H1 (cell line): Measurements from ENCODE around the gene SCGB1A1. TPM values are rescaled to one million over a fixed set of nuclear protein-coding genes. Genes with fewer than 3 reads are reported as not detected.

Experiments used
- EP300 ChIP-seq, 2 experiments: IDR thresholded peaks; 1 replicate in 1 of 2; 2 replicates in 1 of 2; pipeline ENCODE4 v1.6.1; 2011 to 2012; ENCODE audit warnings: low read depth in 2 of 2, low read length in 2 of 2, mild to moderate bottlenecking in 2 of 2, borderline replicate concordance in 1 of 2, inconsistent platforms in 1 of 2, moderate library complexity in 1 of 2
- GTF2F1 ChIP-seq: IDR thresholded peaks from 2 replicates; pipeline ENCODE4 v1.6.1; 2012; ENCODE audit warnings: low read depth, low read length, improper control_type of control experiment, borderline replicate concordance
- JUND ChIP-seq: IDR thresholded peaks from 2 replicates; pipeline ENCODE4 v1.6.1; 2011; ENCODE audit warnings: mild to moderate bottlenecking, improper control_type of control experiment, low read length
- NANOG ChIP-seq: IDR thresholded peaks from 2 replicates; pipeline ENCODE4 v1.6.1; 2011; ENCODE audit warnings: low read length, low read depth, mild to moderate bottlenecking, inconsistent platforms; ENCODE audit not compliant: insufficient read depth, poor library complexity, severe bottlenecking
- RBBP5 ChIP-seq: IDR thresholded peaks from 2 replicates; pipeline ENCODE4 v1.7.1; 2012; ENCODE audit warnings: low read depth, mild to moderate bottlenecking, inconsistent platforms, low read length, moderate library complexity, borderline replicate concordance
- RXRA ChIP-seq: IDR thresholded peaks from 2 replicates; pipeline ENCODE4 v1.6.1; 2011; ENCODE audit warnings: low read depth, mild to moderate bottlenecking, low read length, moderate library complexity; ENCODE audit not compliant: insufficient read depth
- SIN3A ChIP-seq, 2 experiments: IDR thresholded peaks in 1 of 2; conservative IDR thresholded peaks in 1 of 2; 2 replicates each; pipeline ENCODE4 v1.6.1; 2011 to 2012; ENCODE audit warnings: low read length in 2 of 2, improper control_type of control experiment in 1 of 2, low read depth in 1 of 2, mild to moderate bottlenecking in 1 of 2
- SP2 ChIP-seq: IDR thresholded peaks from 2 replicates; pipeline ENCODE4 v1.6.1; 2012; ENCODE audit warnings: mild to moderate bottlenecking, low read length, inconsistent platforms
- SP4 ChIP-seq: IDR thresholded peaks from 2 replicates; pipeline ENCODE4 v1.6.1; 2012; ENCODE audit warnings: low read length, inconsistent platforms
- ZNF274 ChIP-seq: IDR thresholded peaks from 2 replicates; pipeline ENCODE4 v1.7.0; 2012; ENCODE audit warnings: low read length, borderline replicate concordance; ENCODE audit errors: extremely low read depth
- polyA plus RNA-seq, 7 experiments: library from polyadenylated mRNA; depleted of rRNA in 3 of 7; stranded (reverse) in 5 of 7; unstranded in 2 of 7; fragments of >200 nt in 5 of 7; fragments of 200-250 nt in 2 of 7; gene quantifications; 1 replicate in 5 of 7; 2 replicates in 1 of 7; 4 replicates in 1 of 7; pipeline versions ENCODE4 v1.2.1 to v1.2.3, GENCODE V29; 2011 to 2013; ENCODE audit warnings: missing spikeins in 2 of 7, mixed read lengths in 2 of 7
- total RNA-seq: library from RNA; stranded (reverse); fragmentation: NEBNext Ultra II Directional; extraction: Animal tissue kit (Norgen Biotek cat#: 25700); gene quantifications from 2 replicates; pipeline ENCODE4 v1.2.1, GENCODE V29; 2021

Gene SCGB1A1
- total and polyA plus RNA-seq, 2 of the 8 experiments (the other 6 are each of a cell fraction or from before 2014, with no cell fraction given) = not detected

GRCh38 chr11:62394825-62395538 lies 23.9 kb upstream of the SCGB1A1 start (continued):
- TF ChIP-seq RXRA (no peak), SP2 (no peak), NANOG (no peak), SIN3A (conservative IDR thresholded peaks at IDR 0.05 in 1 of 2, IDR thresholded peaks at IDR 0.05 in 1 of 2; ENCODE audit: low read depth in 1 of 2, low read length in 2 of 2) (peak; percentile 56 to 72; a peak in 2 of 4 replicates), GTF2F1 (no peak), JUND (no peak), ZNF274 (no peak), EP300 (IDR thresholded peaks at IDR 0.05; ENCODE audit: borderline replicate concordance in 1 of 2, low read depth in 2 of 2, low read length in 2 of 2) (no peak), RBBP5 (no peak), SP4 (no peak)
